Posterior vena cava (tissue), 2 donors: Measurements from ENCODE around the gene IKZF2. TPM values are rescaled to one million over a fixed set of nuclear protein-coding genes. Genes with fewer than 3 reads are reported as not detected.

ENCODE experiments used
- total RNA-seq, 2 donors: library from RNA; stranded (reverse); fragmentation: NEBNext Ultra II Directional; extraction: Animal tissue kit (Norgen Biotek cat#: 25700); gene quantifications; one replicate each; pipeline ENCODE4 v1.2.1, GENCODE V29; 2021
- donor health status: DM: yes; HTN: yes; CAD: no.
- donor health status: DM: yes; HTN: yes; CAD: no.

Gene IKZF2
- total RNA-seq, 2 donors from 2014 or later = 7.3 to 8.8 TPM

Other genes with a start within 250 kb of the IKZF2 start
- gene SPAG16, start 132.9 kb upstream of the IKZF2 start, total RNA-seq = 10 to 100 TPM; 23.0 to 28.8 TPM